ENCODE measurements around the gene PROCA1. TPM values are rescaled to one million over a fixed set of nuclear protein-coding genes. Genes with fewer than 3 reads are reported as not detected.

Gene PROCA1
- total and polyA plus RNA-seq, 9 of the 15 experiments (the other 6 are each of a cell fraction or from before 2014, with no cell fraction given), result 0.78 to 16.2 (median 5.6) TPM

- TF ChIP-seq ZNF431 (CRISPR knock-in tag; IDR thresholded peaks at IDR 0.05) (no peak), NUFIP1 (IDR thresholded peaks at IDR 0.05; ENCODE audit: partially characterized antibody) (no peak), ATF3 (IDR thresholded peaks at IDR 0.05) (no peak), ATF3 (CRISPR knock-in tag; conservative IDR thresholded peaks at IDR 0.05) (no peak), GATAD2B (IDR thresholded peaks at IDR 0.05; ENCODE audit: borderline replicate concordance) (no peak), ZNF274 (IDR thresholded peaks at IDR 0.05; ENCODE audit: borderline replicate concordance, low read depth, low read length) (no peak), SIRT6 (IDR thresholded peaks at IDR 0.05; ENCODE audit: low read depth, low read length) (no peak), E2F6 (IDR thresholded peaks at IDR 0.05; ENCODE audit: borderline replicate concordance in 1 of 2, extremely low read depth in 1 of 2, insufficient read depth in 1 of 2, insufficient read length in 1 of 2, low read depth in 1 of 2, low read length in 1 of 2, poor library complexity in 1 of 2, severe bottlenecking in 1 of 2) (no peak), CCAR2 (IDR thresholded peaks at IDR 0.05; ENCODE audit: low read depth, low read length) (no peak), PRDM10 (IDR thresholded peaks at IDR 0.05; ENCODE audit: partially characterized antibody) (no peak), ETV5 (CRISPR knock-in tag; IDR thresholded peaks at IDR 0.05; ENCODE audit: low read depth) (no peak), ZEB2 (IDR thresholded peaks at IDR 0.05) (no peak), RCOR1 (IDR thresholded peaks at IDR 0.05; ENCODE audit: borderline replicate concordance in 1 of 2, low read depth in 2 of 2, low read length in 2 of 2) (peak; percentile 89 to 96; a peak in 3 of 4 replicates), FOXO4 (CRISPR knock-in tag; IDR thresholded peaks at IDR 0.05) (no peak), JUNB (CRISPR knock-in tag; conservative IDR thresholded peaks at IDR 0.05) (0 out of 2 replicates have a peak, but pooled peaks have one; percentile 39), EP300 (IDR thresholded peaks at IDR 0.05; ENCODE audit: low read length) (no peak), PATZ1 (CRISPR knock-in tag; IDR thresholded peaks at IDR 0.05; ENCODE audit: borderline replicate concordance) (no peak), FOXA1 (IDR thresholded peaks at IDR 0.05; ENCODE audit: borderline replicate concordance) (no peak), DPF2 (IDR thresholded peaks at IDR 0.05) (peak; percentile 80)
Observed at GRCh38 chr17:28719021-28719433, 7.3 kb upstream of the PROCA1 start (continued).
